SU-DHL-6 (cell line): Measurements from ENCODE around the gene CLMP.

Experiments
- H2AFZ ChIP-seq: fragments of 200-600 bp; sonication (generic); 2 replicates; pipeline ENCODE4 v1.6.1; 2014; ENCODE audit warnings: low read depth, mild to moderate bottlenecking, moderate library complexity, mixed read lengths, antibody characterized with exemption, low read length; ENCODE audit not compliant: severe bottlenecking
- H3F3A ChIP-seq: fragments of 200-600 bp; shearing (Covaris generic); 2 replicates; pipeline ENCODE4 v1.6.0; 2016; ENCODE audit warnings: antibody characterized with exemption, mild to moderate bottlenecking; ENCODE audit not compliant: insufficient read depth
- H3K27ac ChIP-seq: fragments of 200-600 bp; sonication (generic); 2 replicates; pipeline ENCODE4 v1.5.1; 2016; ENCODE audit warnings: low read depth, mild to moderate bottlenecking, low read length, moderate library complexity, mixed read lengths
- H3K27me3 ChIP-seq: fragments of 200-600 bp; sonication (generic), shearing (Covaris generic); 2 replicates; pipeline ENCODE4 v1.6.0; 2014; ENCODE audit warnings: mild to moderate bottlenecking, low read length
- H3K36me3 ChIP-seq: fragments of 200-600 bp; sonication (generic); 2 replicates; pipeline ENCODE4 v1.6.1; 2014; ENCODE audit warnings: mild to moderate bottlenecking, low read length, mixed read lengths
- H3K4me2 ChIP-seq: fragments of 300-600, 200-600 bp; shearing (Covaris generic), sonication (generic); 2 replicates; pipeline ENCODE4 v1.6.0; 2014; ENCODE audit warnings: low read length, low read depth, mild to moderate bottlenecking; ENCODE audit not compliant: poor library complexity, severe bottlenecking
- H3K4me3 ChIP-seq: fragments of 200-600 bp; sonication (generic); 2 replicates; pipeline ENCODE4 v1.5.1; 2014; ENCODE audit warnings: antibody characterized with exemption, low read length, mild to moderate bottlenecking, mixed read lengths; ENCODE audit not compliant: insufficient read depth, poor library complexity, severe bottlenecking
- H3K79me2 ChIP-seq: fragments of 200-600 bp; sonication (generic); 2 replicates; pipeline ENCODE4 v1.6.1; 2014; ENCODE audit warnings: mild to moderate bottlenecking, low read length, moderate library complexity; ENCODE audit not compliant: insufficient read depth
- H3K9ac ChIP-seq: fragments of 200-600 bp; sonication (generic); 2 replicates; pipeline ENCODE4 v1.7.0; 2014; ENCODE audit warnings: mild to moderate bottlenecking, low read length
- H3K9me2 ChIP-seq: fragments of 200-600 bp; sonication (generic); replicated peaks from 2 replicates; pipeline ENCODE4 v1.6.1; 2014; ENCODE audit warnings: low read length; ENCODE audit not compliant: insufficient read depth
- H3K9me3 ChIP-seq: fragments of 200-600 bp; sonication (generic); 2 replicates; pipeline ENCODE4 v1.6.1; 2014; ENCODE audit warnings: low read length, mixed read lengths; ENCODE audit not compliant: insufficient read depth
- H4K20me1 ChIP-seq: fragments of 200-600 bp; sonication (generic); 2 replicates; pipeline ENCODE4 v1.6.1; 2014; ENCODE audit warnings: low read depth, mild to moderate bottlenecking, antibody characterized with exemption, low read length, moderate library complexity, mixed read lengths
- EZH2phosphoT487 ChIP-seq: fragments of 200-600 bp; sonication (generic), shearing (Covaris generic); conservative IDR thresholded peaks from 2 replicates; pipeline ENCODE4 v1.6.1; 2018; ENCODE audit warnings: mild to moderate bottlenecking, antibody characterized with exemption, low read length, moderate library complexity, mixed read lengths
- TF ChIP-seq, protein P1 (sequence below): fragments of 200-600 bp; sonication (generic); IDR thresholded peaks from one replicate; pipeline ENCODE4 v1.5.1; 2017; ENCODE audit warnings: antibody characterized with exemption, mild to moderate bottlenecking, low read length, moderate library complexity; ENCODE audit not compliant: insufficient read depth, poor library complexity, severe bottlenecking

Gene CLMP

DNA sequence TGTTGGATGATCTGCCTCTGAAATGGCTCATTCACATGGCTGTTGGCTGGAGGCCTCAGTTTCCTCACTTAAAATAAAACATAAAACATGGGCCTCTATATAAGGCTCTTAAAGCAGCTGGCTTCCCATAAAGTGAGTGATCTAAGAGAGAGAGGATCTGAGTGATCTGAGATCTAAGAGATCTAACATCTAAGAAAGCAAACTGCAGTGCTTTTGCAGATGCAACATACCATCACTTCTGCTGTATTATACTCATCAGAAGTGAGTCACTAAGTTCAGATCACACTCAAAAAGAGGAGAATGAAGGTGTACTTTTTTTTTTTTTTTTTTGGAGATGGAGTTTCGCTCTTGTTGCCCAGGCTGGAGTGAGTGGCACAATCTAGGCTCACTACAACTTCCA, 115.0 kb downstream of the CLMP start:
- Histone ChIP-seq H3K9me2 (no peaks in the 10 kb centered on the region), H3F3A (no peaks in the 10 kb centered on the region), H3K79me2 (no peaks in the 10 kb centered on the region), H3K27ac (no peak overlapping the region), H2AFZ (no peak overlapping the region), H3K9ac (no peak overlapping the region), H3K36me3 (no peaks in the 10 kb centered on the region), H3K4me3 (no peak overlapping the region), H3K27me3 (no peaks in the 10 kb centered on the region), H3K4me2 (no peak overlapping the region), H3K9me3 (no peaks in the 10 kb centered on the region), H4K20me1 (no peaks in the 10 kb centered on the region)
- TF ChIP-seq, protein P1, sequence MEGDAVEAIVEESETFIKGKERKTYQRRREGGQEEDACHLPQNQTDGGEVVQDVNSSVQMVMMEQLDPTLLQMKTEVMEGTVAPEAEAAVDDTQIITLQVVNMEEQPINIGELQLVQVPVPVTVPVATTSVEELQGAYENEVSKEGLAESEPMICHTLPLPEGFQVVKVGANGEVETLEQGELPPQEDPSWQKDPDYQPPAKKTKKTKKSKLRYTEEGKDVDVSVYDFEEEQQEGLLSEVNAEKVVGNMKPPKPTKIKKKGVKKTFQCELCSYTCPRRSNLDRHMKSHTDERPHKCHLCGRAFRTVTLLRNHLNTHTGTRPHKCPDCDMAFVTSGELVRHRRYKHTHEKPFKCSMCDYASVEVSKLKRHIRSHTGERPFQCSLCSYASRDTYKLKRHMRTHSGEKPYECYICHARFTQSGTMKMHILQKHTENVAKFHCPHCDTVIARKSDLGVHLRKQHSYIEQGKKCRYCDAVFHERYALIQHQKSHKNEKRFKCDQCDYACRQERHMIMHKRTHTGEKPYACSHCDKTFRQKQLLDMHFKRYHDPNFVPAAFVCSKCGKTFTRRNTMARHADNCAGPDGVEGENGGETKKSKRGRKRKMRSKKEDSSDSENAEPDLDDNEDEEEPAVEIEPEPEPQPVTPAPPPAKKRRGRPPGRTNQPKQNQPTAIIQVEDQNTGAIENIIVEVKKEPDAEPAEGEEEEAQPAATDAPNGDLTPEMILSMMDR = no peak
- TF ChIP-seq EZH2phosphoT487 = no peak

DNA sequence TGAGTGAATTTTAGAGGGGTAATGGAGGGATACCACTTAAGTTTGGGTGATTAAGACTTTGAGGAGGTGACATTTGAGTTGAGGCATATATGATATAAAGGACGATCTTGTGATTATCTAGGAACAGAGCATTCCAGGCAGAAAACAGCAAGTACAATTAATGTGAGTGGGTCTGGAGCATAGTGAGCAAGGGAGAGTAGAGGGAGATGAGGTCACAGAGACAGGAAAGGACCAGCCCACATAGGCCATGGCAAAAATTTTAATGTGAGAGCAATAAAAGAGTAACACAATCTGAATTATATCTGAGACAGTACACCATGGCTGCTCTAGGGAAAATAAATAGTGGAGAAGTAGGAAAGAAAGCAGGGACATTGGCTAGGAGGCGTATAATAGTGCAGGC, 118.6 kb downstream of the CLMP start:
- no peak overlapping the region for H3K4me3 ChIP-seq
- H3K27me3 ChIP-seq = no peaks in the 10 kb centered on the region
- H3K79me2 ChIP-seq = no peaks in the 10 kb centered on the region
- H3K9me3 ChIP-seq = no peaks in the 10 kb centered on the region
- no peak for TF ChIP-seq EZH2phosphoT487
- TF ChIP-seq, protein P1 = no peak
- no peaks in the 10 kb centered on the region for H3K36me3 ChIP-seq
- no peak overlapping the region for H2AFZ ChIP-seq
- H4K20me1 ChIP-seq = 0 out of 2 replicates have a peak, but pooled peaks cover 3% of the 10 kb centered on the region
- H3K9me2 ChIP-seq = no peaks in the 10 kb centered on the region
- H3F3A ChIP-seq = no peaks in the 10 kb centered on the region
- H3K9ac ChIP-seq = no peak overlapping the region
- no peak overlapping the region for H3K4me2 ChIP-seq
- H3K27ac ChIP-seq = no peak overlapping the region

DNA sequence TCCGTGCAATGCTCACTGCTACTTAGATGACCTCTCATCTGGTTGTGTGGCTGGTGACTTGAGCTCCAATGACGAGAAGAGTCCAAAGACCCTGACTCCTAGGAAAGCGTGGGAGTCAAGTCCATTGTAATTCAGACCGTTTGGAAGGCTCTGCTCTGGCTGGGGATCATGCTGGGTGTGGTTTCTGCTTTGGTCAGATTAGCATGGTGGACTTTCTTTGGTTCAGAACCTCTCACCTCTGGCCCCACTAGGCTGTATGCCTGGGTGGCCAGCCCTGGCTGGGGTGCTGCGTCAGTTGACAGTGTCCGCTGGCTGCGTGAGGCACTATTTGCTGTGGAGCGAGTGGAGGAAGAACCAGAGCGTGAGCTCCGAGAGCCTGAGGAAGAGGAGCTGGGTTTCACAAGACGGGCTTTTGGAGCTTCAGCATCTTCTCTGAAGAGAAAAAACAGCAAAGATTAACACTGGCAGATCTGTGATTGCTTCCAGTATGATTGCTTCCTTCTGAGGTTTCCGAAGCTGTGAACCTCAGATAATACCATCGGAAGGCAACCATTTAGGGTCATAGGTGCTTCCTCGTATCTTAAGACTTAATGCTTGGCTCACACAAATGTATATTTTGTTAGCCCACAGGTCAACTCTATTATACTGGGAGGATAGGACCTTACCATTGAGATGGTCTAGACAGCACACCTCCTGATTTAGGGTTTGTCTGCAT, 121.5 kb downstream of the CLMP start:
- Histone ChIP-seq H3F3A (peaks cover 6% of the 10 kb centered on the region; the same call in 1 of the 2 replicates), H3K79me2 (no peaks in the 10 kb centered on the region), H2AFZ (no peak overlapping the region), H3K36me3 (no peaks in the 10 kb centered on the region), H3K4me2 (no peak overlapping the region), H3K9me3 (no peaks in the 10 kb centered on the region), H3K9me2 (no peaks in the 10 kb centered on the region), H3K9ac (no peak overlapping the region), H3K4me3 (no peak overlapping the region), H3K27ac (no peak overlapping the region), H3K27me3 (no peaks in the 10 kb centered on the region), H4K20me1 (0 out of 2 replicates have a peak, but pooled peaks cover 3% of the 10 kb centered on the region)
- no peak for TF ChIP-seq EZH2phosphoT487
- TF ChIP-seq, protein P1 = no peak
